Measurements from ENCODE around the gene SIL1.

Gene SIL1

DNA sequence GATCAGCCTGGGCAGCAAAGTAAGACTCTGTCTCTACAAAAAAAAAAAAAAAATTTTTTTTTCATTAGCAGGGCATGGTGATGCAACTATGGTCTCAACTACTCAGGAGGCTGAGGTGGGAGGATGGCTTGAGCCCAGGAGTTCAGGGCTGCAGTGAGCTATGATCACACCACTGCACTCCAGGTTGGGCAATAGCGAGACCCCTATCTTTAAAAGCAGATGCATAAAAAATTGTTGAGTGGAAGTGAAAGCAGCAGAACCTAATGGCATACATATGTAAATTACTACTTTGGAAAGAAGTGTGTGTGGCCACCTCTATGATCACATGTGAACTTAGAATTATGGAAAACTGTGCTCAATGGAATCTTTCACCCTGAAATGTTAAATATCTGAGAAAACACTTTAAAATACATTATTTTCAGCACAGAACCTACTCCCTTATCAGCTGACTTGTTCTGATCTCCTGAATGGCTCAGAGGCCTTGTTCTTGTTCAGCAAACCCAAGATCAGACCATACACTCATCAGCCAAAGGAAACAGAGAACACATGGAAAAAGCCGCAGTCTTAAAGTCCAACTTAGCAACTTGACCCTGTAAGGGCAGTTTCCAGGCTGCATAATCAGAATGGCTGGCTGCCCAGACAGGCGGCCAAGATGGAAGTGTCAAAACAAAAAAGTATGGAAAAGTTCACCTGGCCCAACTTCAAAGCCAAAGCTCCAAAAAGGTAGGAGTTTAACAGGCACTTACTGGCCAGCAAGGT lies 56.5 kb downstream of the SIL1 start:
- ChIA-PET CTCF (interaction anchor here (1.1 to 2.0 kb wide), 3 partner anchors 9 to 53 kb away, joined by 3 to 9 read pairs (median 3); no protein-coding TSS in a partner anchor), POLR2A (no interaction called here)
- no peak for DNase-seq (ENCODE audit: extremely low spot score)
- TF ChIP-seq, protein P1, sequence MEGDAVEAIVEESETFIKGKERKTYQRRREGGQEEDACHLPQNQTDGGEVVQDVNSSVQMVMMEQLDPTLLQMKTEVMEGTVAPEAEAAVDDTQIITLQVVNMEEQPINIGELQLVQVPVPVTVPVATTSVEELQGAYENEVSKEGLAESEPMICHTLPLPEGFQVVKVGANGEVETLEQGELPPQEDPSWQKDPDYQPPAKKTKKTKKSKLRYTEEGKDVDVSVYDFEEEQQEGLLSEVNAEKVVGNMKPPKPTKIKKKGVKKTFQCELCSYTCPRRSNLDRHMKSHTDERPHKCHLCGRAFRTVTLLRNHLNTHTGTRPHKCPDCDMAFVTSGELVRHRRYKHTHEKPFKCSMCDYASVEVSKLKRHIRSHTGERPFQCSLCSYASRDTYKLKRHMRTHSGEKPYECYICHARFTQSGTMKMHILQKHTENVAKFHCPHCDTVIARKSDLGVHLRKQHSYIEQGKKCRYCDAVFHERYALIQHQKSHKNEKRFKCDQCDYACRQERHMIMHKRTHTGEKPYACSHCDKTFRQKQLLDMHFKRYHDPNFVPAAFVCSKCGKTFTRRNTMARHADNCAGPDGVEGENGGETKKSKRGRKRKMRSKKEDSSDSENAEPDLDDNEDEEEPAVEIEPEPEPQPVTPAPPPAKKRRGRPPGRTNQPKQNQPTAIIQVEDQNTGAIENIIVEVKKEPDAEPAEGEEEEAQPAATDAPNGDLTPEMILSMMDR (IDR thresholded peaks at IDR 0.05; ENCODE audit: control extremely low read depth, extremely low read depth, low read depth, missing control alignments): no peak

DNA sequence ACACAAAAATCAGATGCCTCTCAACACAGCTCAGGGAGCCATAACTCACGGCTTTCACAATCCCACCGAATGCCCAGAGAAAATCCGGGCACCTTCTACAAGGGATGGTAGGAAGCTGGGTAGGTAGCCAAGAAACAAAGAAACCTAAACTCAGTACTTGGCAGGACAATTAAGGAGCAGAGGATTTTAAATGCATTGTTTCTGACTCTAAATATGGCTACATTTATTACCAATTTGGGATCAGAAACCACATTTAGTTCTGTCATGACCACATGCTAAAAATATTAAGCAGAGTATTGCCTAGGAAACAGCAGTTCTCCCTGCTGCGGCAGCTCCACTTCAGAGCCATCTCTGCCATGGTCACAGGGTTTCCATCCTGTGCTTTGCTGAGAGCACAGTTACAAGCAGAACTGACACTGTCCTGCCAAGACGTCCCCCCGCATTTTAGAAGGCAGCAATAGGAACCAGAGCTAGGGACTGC lies 57.5 kb downstream of the SIL1 start:
- TF ChIP-seq, protein P1 (IDR thresholded peaks at IDR 0.05; ENCODE audit: control extremely low read depth, extremely low read depth, low read depth, missing control alignments): no peak
- DNase-seq (ENCODE audit: extremely low spot score): no peak
- ChIA-PET POLR2A (no interaction called here), CTCF (interaction anchor here (1.1 to 2.0 kb wide), 4 partner anchors 8 to 52 kb away, joined by 3 to 9 read pairs (median 4); no protein-coding TSS in a partner anchor)

DNA sequence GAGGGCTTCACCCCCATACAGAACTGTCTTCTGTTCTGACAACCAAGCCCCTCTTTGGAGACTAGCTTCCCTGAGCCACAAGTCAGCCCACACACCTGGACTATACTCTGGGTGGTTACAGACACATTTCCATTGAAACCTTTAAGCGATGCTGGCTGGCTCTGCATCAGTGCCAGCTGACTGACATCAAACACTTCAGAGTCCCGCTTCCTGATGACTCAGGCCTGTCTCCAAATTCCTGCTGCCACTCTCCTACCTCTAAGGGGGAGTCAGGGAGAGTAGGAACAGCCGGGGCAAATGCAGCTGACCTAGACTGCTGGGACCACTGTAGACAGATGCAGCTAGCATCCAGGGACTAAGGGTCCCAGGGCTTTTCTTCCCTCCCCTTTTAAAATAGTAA lies 59.4 kb downstream of the SIL1 start:
- no peak for DNase-seq (ENCODE audit: extremely low spot score)
- TF ChIP-seq, protein P1 (IDR thresholded peaks at IDR 0.05; ENCODE audit: control extremely low read depth, extremely low read depth, low read depth, missing control alignments): no peak
- ChIA-PET CTCF (interaction anchor here (1.0 to 1.5 kb wide), 6 partner anchors 8 to 313 kb away, joined by 3 to 7 read pairs (median 4); no protein-coding TSS in a partner anchor), POLR2A (no interaction called here)

DNA sequence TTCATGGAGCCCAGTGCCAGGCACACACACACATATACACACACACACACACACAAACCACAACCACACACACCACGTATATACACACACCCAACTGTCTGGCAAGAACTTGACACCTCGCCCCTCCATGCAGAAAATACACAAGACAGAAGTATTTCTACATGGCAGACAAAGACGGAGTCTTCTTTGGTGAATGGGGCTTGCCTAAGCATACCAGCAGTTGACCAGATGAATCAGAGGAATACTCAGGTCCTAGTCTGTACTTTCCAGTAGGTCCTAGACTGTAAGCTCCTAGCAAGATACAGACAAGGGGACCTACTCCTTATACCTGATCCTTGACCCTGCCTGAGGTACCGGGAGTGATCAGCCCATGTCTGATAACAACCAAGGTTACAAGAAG lies 60.1 kb downstream of the SIL1 start:
- ChIA-PET CTCF (interaction anchor here (1.0 to 1.5 kb wide), 6 partner anchors 9 to 312 kb away, joined by 3 to 7 read pairs (median 4); no protein-coding TSS in a partner anchor), POLR2A (no interaction called here)
- TF ChIP-seq, protein P1 (IDR thresholded peaks at IDR 0.05; ENCODE audit: control extremely low read depth, extremely low read depth, low read depth, missing control alignments): no peak

DNA sequence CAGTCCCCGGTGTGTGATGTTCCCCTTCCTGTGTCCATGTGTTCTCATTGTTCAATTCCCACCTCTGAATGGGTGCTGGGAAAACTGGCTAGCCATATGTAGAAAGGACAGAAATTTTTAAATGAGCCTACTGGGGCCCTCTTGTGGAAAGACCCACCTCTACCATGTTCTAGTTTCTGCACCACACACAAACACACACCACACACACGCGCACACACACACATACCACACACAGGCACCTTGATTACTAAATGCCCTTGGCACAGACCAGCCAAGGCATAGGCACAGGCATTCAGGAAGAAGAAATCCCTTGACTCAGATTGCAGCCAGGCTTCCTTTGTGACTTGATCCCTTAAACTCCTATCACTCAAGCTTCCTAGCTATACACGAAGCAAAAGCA lies 60.5 kb downstream of the SIL1 start:
- CTCF ChIA-PET: interaction anchor here (1.0 to 1.5 kb wide), 5 partner anchors 9 to 312 kb away, joined by 3 to 7 read pairs (median 4); no protein-coding TSS in a partner anchor
- TF ChIP-seq, protein P1 (IDR thresholded peaks at IDR 0.05; ENCODE audit: control extremely low read depth, extremely low read depth, low read depth, missing control alignments): peak; percentile 29
- no peak for DNase-seq (ENCODE audit: extremely low spot score)
- POLR2A ChIA-PET: no interaction called here

More for the DNA sequence above, 60.1 kb downstream of the SIL1 start:
- DNase-seq (ENCODE audit: extremely low spot score): no peak

DNA sequence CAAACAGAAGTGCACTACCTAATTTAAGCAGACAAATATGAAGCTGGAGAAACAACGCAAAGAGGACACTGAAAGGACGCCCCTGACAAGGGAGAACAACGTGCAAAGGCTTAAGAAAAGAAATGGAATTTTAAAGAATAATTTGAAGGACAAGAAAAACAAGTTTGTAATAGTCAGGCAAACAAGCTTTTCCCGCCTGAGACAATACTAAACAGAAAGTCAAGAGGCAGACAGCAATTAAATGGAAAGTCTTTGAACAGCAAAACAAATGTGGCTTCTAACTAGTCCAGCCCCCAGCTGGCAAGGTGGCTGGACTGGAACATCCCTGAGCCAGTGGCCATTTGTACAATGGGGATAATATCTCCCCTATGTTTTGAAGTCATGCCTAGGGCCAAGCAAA lies 63.3 kb downstream of the SIL1 start:
- POLR2A ChIA-PET: no interaction called here
- DNase-seq (ENCODE audit: extremely low spot score): no peak
- CTCF ChIA-PET: interaction anchor here (0.7 to 2.6 kb wide), 3 partner anchors 11 to 24 kb away, joined by 3 to 6 read pairs (median 4); no protein-coding TSS in a partner anchor

More for the DNA sequence above, 63.3 kb downstream of the SIL1 start:
- TF ChIP-seq, protein P1 (IDR thresholded peaks at IDR 0.05; ENCODE audit: control extremely low read depth, extremely low read depth, low read depth, missing control alignments): no peak
